Liver (tissue), 9 donors: ENCODE results near the gene PLXND1. TPM values are rescaled to one million over a fixed set of nuclear protein-coding genes. Genes with fewer than 3 reads are reported as not detected.
"Not testable (repeated sequence)": the region's sequence is repeated elsewhere in the genome, so short reads cannot be mapped to it uniquely, and the experiment has no call there.

Experiments
- DNase-seq: peaks from one replicate; pipeline ENCODE4 v3.0.0-alpha.2; 2017; ENCODE audit warnings: low spot score
- H3K27ac ChIP-seq, 2 donors: one replicate each; pipeline ENCODE4 v1.7.0; 2013; ENCODE audit warnings: inconsistent platforms in 2 of 2, low read length in 2 of 2, control low read depth in 1 of 2, low read depth in 1 of 2, mild to moderate bottlenecking in 1 of 2
- H3K27me3 ChIP-seq, 4 donors: one replicate each; pipeline versions ENCODE4 v1.6.1 to v1.7.0; 2013; ENCODE audit warnings: low read length in 3 of 4, inconsistent platforms in 1 of 4, mild to moderate bottlenecking in 1 of 4, moderate library complexity in 1 of 4; ENCODE audit not compliant: control insufficient read depth in 4 of 4, insufficient read depth in 4 of 4
- H3K36me3 ChIP-seq, 4 donors: one replicate each; pipeline versions ENCODE4 v1.6.1 to v1.7.0; 2013; ENCODE audit warnings: low read length in 3 of 4, mild to moderate bottlenecking in 3 of 4, low read depth in 1 of 4, moderate library complexity in 1 of 4; ENCODE audit not compliant: control insufficient read depth in 4 of 4, insufficient read depth in 3 of 4
- H3K4me1 ChIP-seq, 4 donors: one replicate each; pipeline versions ENCODE4 v1.6.1 to v1.7.0; 2013; ENCODE audit warnings: low read length in 3 of 4, mild to moderate bottlenecking in 3 of 4, moderate library complexity in 1 of 4; ENCODE audit not compliant: control insufficient read depth in 4 of 4, insufficient read depth in 4 of 4
- H3K4me3 ChIP-seq, 3 donors: one replicate each; pipeline versions ENCODE4 v1.6.1 to v1.7.0; 2013; ENCODE audit warnings: low read length in 3 of 3, control low read depth in 1 of 3, low read depth in 1 of 3, mild to moderate bottlenecking in 1 of 3
- H3K9ac ChIP-seq, 2 donors: one replicate each; pipeline ENCODE4 v1.7.0; 2013; ENCODE audit warnings: low read length in 2 of 2, mild to moderate bottlenecking in 2 of 2, moderate library complexity in 2 of 2, control low read depth in 1 of 2, low read depth in 1 of 2
- H3K9me3 ChIP-seq, 4 donors: one replicate each; pipeline versions ENCODE4 v1.6.1 to v1.7.0; 2013; ENCODE audit warnings: low read length in 3 of 4; ENCODE audit not compliant: control insufficient read depth in 4 of 4
- ATF3 ChIP-seq: IDR thresholded peaks from 2 replicates; pipeline ENCODE4 v1.6.1; 2016; ENCODE audit warnings: antibody characterized with exemption
- CTCF ChIP-seq: fragments of 150-350 bp; IDR thresholded peaks from 2 replicates; pipeline ENCODE4 v1.5.1; 2017; ENCODE audit warnings: improper control_type of control experiment, low read depth, low read length; ENCODE audit not compliant: missing input control
- GABPA ChIP-seq, 2 donors: IDR thresholded peaks in 1 of 2; conservative IDR thresholded peaks in 1 of 2; 2 replicates each; pipeline ENCODE4 v1.6.1; 2016; ENCODE audit warnings: antibody characterized with exemption in 2 of 2, mild to moderate bottlenecking in 1 of 2, moderate library complexity in 1 of 2
- HNF4A ChIP-seq, 2 donors: conservative IDR thresholded peaks; 2 replicates each; pipeline ENCODE4 v1.6.1; 2016; ENCODE audit warnings: antibody characterized with exemption in 2 of 2, mild to moderate bottlenecking in 2 of 2
- HNF4G ChIP-seq: IDR thresholded peaks from 2 replicates; pipeline ENCODE4 v1.6.1; 2016; ENCODE audit warnings: antibody characterized with exemption
- MAX ChIP-seq: IDR thresholded peaks from 2 replicates; pipeline ENCODE4 v1.6.1; 2016; ENCODE audit warnings: antibody characterized with exemption
- NR2F2 ChIP-seq: IDR thresholded peaks from 2 replicates; pipeline ENCODE4 v1.6.1; 2016; ENCODE audit warnings: antibody characterized with exemption
- RAD21 ChIP-seq, 2 donors: IDR thresholded peaks; 2 replicates each; pipeline ENCODE4 v1.6.1; 2016; ENCODE audit warnings: antibody characterized with exemption in 2 of 2, mild to moderate bottlenecking in 2 of 2
- REST ChIP-seq: IDR thresholded peaks from 2 replicates; pipeline ENCODE4 v1.6.1; 2016; ENCODE audit warnings: antibody characterized with exemption, mild to moderate bottlenecking
- RXRA ChIP-seq, 2 donors: IDR thresholded peaks; 2 replicates each; pipeline ENCODE4 v1.6.1; 2017 to 2018; ENCODE audit warnings: antibody characterized with exemption in 2 of 2, mild to moderate bottlenecking in 1 of 2
- SP1 ChIP-seq: IDR thresholded peaks from 2 replicates; pipeline ENCODE4 v1.6.1; 2018; ENCODE audit warnings: antibody characterized with exemption, mild to moderate bottlenecking
- TAF1 ChIP-seq: conservative IDR thresholded peaks from 2 replicates; pipeline ENCODE4 v1.6.1; 2016; ENCODE audit warnings: antibody characterized with exemption, mild to moderate bottlenecking
- ZBTB33 ChIP-seq: IDR thresholded peaks from 2 replicates; pipeline ENCODE4 v1.6.1; 2016; ENCODE audit warnings: antibody characterized with exemption
- WGBS: extraction: QIAGEN DNeasy Blood & Tissue Kit; methylation state at CpG from one replicate; pipeline ENCODE4 v1.1.7; 2013; 5-methylcytosine and 5-hydroxymethylcytosine counted together
- polyA plus RNA-seq, 2 donors: library from polyadenylated mRNA; stranded (reverse) in 1 of 2; unstranded in 1 of 2; fragments of 200-250 nt in 1 of 2; fragments of >200 nt in 1 of 2; fragmentation: Nextera tagmentation in 1 of 2; extraction: Ambion mirVana in 1 of 2; gene quantifications; one replicate each; pipeline versions ENCODE4 v1.2.1 to v1.2.3, GENCODE V29; 2013 to 2015
- total RNA-seq, 2 donors: library from RNA; depleted of rRNA; stranded (reverse); fragments of >200 nt; gene quantifications; one replicate each; pipeline ENCODE4 v1.2.3, GENCODE V29; 2014
- donor health status: healthy.
- donor health status: healthy.
- donor health status: healthy.
- donor health status: healthy.
- donor health status: healthy.

PLXND1 gene
- total and polyA plus RNA-seq, 4 donors, result 10.4 to 50.2 (median 32.8) TPM

GRCh38 chr3:129515108-129515820 is 91.2 kb downstream of the PLXND1 start:
- WGBS, result 92% methylated on average over 20 of the region's 25 CpGs
- DNase-seq, H3K9ac ChIP-seq, H3K9me3 ChIP-seq, H3K27ac ChIP-seq, H3K4me1 ChIP-seq, H3K4me3 ChIP-seq, H3K27me3 ChIP-seq: not testable (repeated sequence)
- peaks cover 0 to 17% (median 7%) of the 10 kb centered on the region in 4 donors for H3K36me3 ChIP-seq

GRCh38 chr3:129514563-129514962 is 91.9 kb downstream of the PLXND1 start:
- WGBS, result 99% methylated on average over 6 of the region's 6 CpGs
- TF ChIP-seq RXRA (IDR thresholded peaks at IDR 0.05) (no peak), TAF1 (no peak), MAX (no peak), REST (no peak), GABPA (IDR thresholded peaks at IDR 0.05 in 1 of 2, conservative IDR thresholded peaks at IDR 0.05 in 1 of 2) (no peak), HNF4A (conservative IDR thresholded peaks at IDR 0.05) (no peak), ZBTB33 (no peak), SP1 (no peak)
- no peak for DNase-seq
- Histone ChIP-seq H3K27ac (no peak overlapping the region), H3K36me3 (peaks cover 0 to 17% (median 7%) of the 10 kb centered on the region in 4 donors), H3K9me3 (no peaks in the 10 kb centered on the region), H3K4me3 (no peak overlapping the region), H3K4me1 (no peaks in the 10 kb centered on the region), H3K27me3 (no peaks in the 10 kb centered on the region), H3K9ac (no peak overlapping the region)

- WGBS, result 96% methylated on average over 10 of the region's 10 CpGs
- Histone ChIP-seq H3K9ac (no peak overlapping the region), H3K27me3 (no peaks in the 10 kb centered on the region), H3K9me3 (no peaks in the 10 kb centered on the region), H3K4me3 (no peak overlapping the region), H3K4me1 (no peaks in the 10 kb centered on the region), H3K27ac (no peak overlapping the region), H3K36me3 (peaks cover 0 to 17% (median 7%) of the 10 kb centered on the region in 4 donors)
- TF ChIP-seq NR2F2 (no peak), TAF1 (no peak), RAD21 (IDR thresholded peaks at IDR 0.05) (no peak), HNF4G (no peak), CTCF (no peak), ATF3 (no peak), REST (no peak), HNF4A (conservative IDR thresholded peaks at IDR 0.05) (no peak)
- no peak for DNase-seq
These were observed 92.4 kb downstream of the PLXND1 start for GRCh38 chr3:129514110-129514509.
